Measurements from ENCODE around the gene RAB11FIP4. TPM values are rescaled to one million over a fixed set of nuclear protein-coding genes. Genes with fewer than 3 reads are reported as not detected.

The RAB11FIP4 gene
- total and polyA plus RNA-seq, 2 of the 8 experiments (the other 6 are each of a cell fraction or from before 2014, with no cell fraction given) = 21.7 to 53.2 TPM

DNA sequence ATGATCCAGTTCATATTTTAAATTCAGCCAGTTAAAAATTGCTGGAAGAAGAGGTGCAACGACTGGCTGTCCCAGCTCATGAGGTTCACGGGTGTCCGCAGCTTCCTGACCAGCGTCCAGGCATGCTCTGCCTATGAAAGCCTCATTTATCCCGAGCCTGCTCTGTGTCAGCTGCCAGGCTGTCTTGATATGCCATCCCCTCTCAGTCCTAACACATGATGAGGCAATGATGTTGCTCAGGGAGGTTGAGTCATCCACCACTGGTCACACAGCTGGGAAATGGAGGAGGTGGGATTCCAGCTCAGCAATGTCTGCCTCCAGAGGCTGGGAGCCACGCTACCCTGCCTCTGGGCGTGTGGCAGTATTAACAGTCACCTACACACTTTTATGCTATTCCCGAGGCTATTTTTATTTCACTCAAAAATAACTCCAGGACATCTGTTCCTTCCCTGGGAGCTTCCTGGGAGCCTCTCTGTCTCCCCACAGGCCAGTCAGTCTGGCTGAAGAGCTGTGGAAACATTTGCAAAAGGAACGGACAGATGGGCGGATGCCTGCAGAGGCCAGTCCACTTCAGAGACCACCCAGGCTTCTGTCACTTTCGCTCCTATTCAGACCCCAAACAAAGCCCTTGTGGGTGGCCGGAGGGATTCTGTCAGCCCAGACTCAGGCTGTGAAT is 22.5 kb downstream of the RAB11FIP4 start (continued):
- TF ChIP-seq HDAC2 (IDR thresholded peaks at IDR 0.05; ENCODE audit: borderline replicate concordance in 1 of 2, low read depth in 2 of 2, low read length in 2 of 2) (no peak), EGR1 (IDR thresholded peaks at IDR 0.05; ENCODE audit: borderline replicate concordance, low read depth, low read length) (no peak), ASH2L (IDR thresholded peaks at IDR 0.05; ENCODE audit: low read length) (no peak), KDM4A (IDR thresholded peaks at IDR 0.05; ENCODE audit: low read depth, low read length, severe bottlenecking) (no peak), SUZ12 (IDR thresholded peaks at IDR 0.05; ENCODE audit: low read length) (no peak), SAP30 (IDR thresholded peaks at IDR 0.05; ENCODE audit: insufficient read depth, insufficient replicate concordance, low read length) (no peak)
- TF ChIP-seq, protein P1, sequence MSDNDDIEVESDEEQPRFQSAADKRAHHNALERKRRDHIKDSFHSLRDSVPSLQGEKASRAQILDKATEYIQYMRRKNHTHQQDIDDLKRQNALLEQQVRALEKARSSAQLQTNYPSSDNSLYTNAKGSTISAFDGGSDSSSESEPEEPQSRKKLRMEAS (IDR thresholded peaks at IDR 0.05) = no peak
- TF ChIP-seq, protein P2, sequence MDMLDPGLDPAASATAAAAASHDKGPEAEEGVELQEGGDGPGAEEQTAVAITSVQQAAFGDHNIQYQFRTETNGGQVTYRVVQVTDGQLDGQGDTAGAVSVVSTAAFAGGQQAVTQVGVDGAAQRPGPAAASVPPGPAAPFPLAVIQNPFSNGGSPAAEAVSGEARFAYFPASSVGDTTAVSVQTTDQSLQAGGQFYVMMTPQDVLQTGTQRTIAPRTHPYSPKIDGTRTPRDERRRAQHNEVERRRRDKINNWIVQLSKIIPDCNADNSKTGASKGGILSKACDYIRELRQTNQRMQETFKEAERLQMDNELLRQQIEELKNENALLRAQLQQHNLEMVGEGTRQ (IDR thresholded peaks at IDR 0.05; ENCODE audit: low read length) = no peak
